Activated CD8-positive, alpha-beta memory T cell treated with anti-CD3 and anti-CD28 coated beads, Interleukin-2, amount 10 ng/mL, durations not matched to agents 7 days and 5 days (primary cell): ENCODE measurements around the gene TMEFF1. TPM values are rescaled to one million over a fixed set of nuclear protein-coding genes. Genes with fewer than 3 reads are reported as not detected.
"Not testable (repeated sequence)": the region's sequence is repeated elsewhere in the genome, so short reads cannot be mapped to it uniquely, and the experiment has no call there.

Source experiments
- ATAC-seq: fragments of 150-1000 bp; cut with Tn5 transposase; one replicate; pipeline ENCODE4 v1.10.0; 2021; ENCODE audit warnings: moderate library complexity
- CTCF ChIA-PET: fragments of 350-600 bp; sonication (Branson Sonifier 250); formaldehyde crosslinking; loops from one replicate; lab custom pipeline; 2021; ENCODE audit warnings: antibody characterized with exemption; lab: Charles Lee
- DNase-seq: peaks from one replicate; pipeline ENCODE4 v3.0.0-alpha.2; 2020
- H3K27ac Mint-ChIP-seq: one replicate; pipeline ENCODE4 v1.8.0; 2021; ENCODE audit warnings: mild to moderate bottlenecking, mixed read lengths
- H3K27me3 Mint-ChIP-seq: one replicate; pipeline ENCODE4 v1.8.0; 2021; ENCODE audit warnings: mixed read lengths
- H3K36me3 Mint-ChIP-seq: one replicate; pipeline ENCODE4 v1.8.0; 2021; ENCODE audit warnings: mild to moderate bottlenecking, mixed read lengths
- H3K4me1 Mint-ChIP-seq: one replicate; pipeline ENCODE4 v1.8.0; 2021; ENCODE audit warnings: mixed read lengths
- H3K4me3 Mint-ChIP-seq: one replicate; pipeline ENCODE4 v1.8.0; 2021; ENCODE audit warnings: mild to moderate bottlenecking, moderate library complexity, mixed read lengths
- H3K9me3 Mint-ChIP-seq: one replicate; pipeline ENCODE4 v1.8.0; 2022; ENCODE audit warnings: low read depth, mixed read lengths
- total RNA-seq, 2 experiments: library from RNA; stranded (reverse); gene quantifications; one replicate each; pipeline ENCODE4 v1.2.3, GENCODE V29; 2021

The TMEFF1 gene
- total RNA-seq, 2 experiments from 2014 or later: 0.49 TPM; not detected in 1

- DNase-seq (no peak), ATAC-seq (no peak)
- Mint-ChIP-seq H3K9me3 (no peaks in the 10 kb centered on the region), H3K4me1 (no peaks in the 10 kb centered on the region), H3K36me3 (no peaks in the 10 kb centered on the region), H3K27ac (no peak overlapping the region), H3K4me3 (no peak overlapping the region), H3K27me3 (peaks cover 4% of the 10 kb centered on the region)
- CTCF ChIA-PET: interaction anchor here (1.8 kb wide), 1 partner anchor 14 kb away, joined by 3 read pairs; no protein-coding TSS in a partner anchor
Observed at GRCh38 chr9:100486479-100487176, 13.7 kb downstream of the TMEFF1 start.

- DNase-seq: no peak
- CTCF ChIA-PET: no interaction called here
- no peak overlapping the region for H3K4me3 Mint-ChIP-seq
Observed at GRCh38 chr9:100488177-100488576, 15.2 kb downstream of the TMEFF1 start.

DNA sequence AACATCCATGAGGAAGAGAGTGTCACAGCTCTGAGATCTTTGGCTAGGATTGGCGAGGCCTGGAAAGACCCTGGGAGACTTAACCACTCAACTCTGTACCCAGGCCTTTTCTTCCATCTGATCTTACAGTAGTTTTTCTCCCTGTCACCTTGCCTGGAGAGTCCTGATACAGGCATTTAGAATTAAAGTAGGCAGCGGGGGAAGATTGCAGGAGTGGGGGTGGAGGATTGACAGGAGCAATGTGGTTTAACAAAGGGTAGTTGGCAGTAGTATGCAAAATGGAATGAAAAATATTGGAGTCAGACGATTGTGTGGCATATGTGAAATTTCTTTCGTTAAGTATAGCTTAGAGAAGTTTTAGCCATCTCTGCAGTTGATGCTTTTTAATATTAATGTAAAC lies 16.9 kb downstream of the TMEFF1 start:
- DNase-seq (no peak), ATAC-seq (no peak)
- Mint-ChIP-seq H3K4me3 (no peak overlapping the region), H3K27me3 (peaks cover 2% of the 10 kb centered on the region), H3K36me3 (no peaks in the 10 kb centered on the region), H3K27ac (no peak overlapping the region), H3K4me1 (no peaks in the 10 kb centered on the region), H3K9me3 (no peaks in the 10 kb centered on the region)
- CTCF ChIA-PET: no interaction called here

More at GRCh38 chr9:100488177-100488576, 15.2 kb downstream of the TMEFF1 start:
- Mint-ChIP-seq H3K27ac (no peak overlapping the region), H3K36me3 (no peaks in the 10 kb centered on the region), H3K27me3 (peaks cover 4% of the 10 kb centered on the region), H3K4me1 (no peaks in the 10 kb centered on the region), H3K9me3 (no peaks in the 10 kb centered on the region)
- ATAC-seq: no peak

- DNase-seq (no peak), ATAC-seq (no peak)
- no peaks in the 10 kb centered on the region for H3K27me3 Mint-ChIP-seq
- H3K4me3 Mint-ChIP-seq: no peak overlapping the region
- H3K36me3 Mint-ChIP-seq: no peaks in the 10 kb centered on the region
- no peaks in the 10 kb centered on the region for H3K4me1 Mint-ChIP-seq
- CTCF ChIA-PET: no interaction called here
- no peak overlapping the region for H3K27ac Mint-ChIP-seq
- H3K9me3 Mint-ChIP-seq: no peaks in the 10 kb centered on the region
Observed at GRCh38 chr9:100492952-100493351, 20.0 kb downstream of the TMEFF1 start.

DNA sequence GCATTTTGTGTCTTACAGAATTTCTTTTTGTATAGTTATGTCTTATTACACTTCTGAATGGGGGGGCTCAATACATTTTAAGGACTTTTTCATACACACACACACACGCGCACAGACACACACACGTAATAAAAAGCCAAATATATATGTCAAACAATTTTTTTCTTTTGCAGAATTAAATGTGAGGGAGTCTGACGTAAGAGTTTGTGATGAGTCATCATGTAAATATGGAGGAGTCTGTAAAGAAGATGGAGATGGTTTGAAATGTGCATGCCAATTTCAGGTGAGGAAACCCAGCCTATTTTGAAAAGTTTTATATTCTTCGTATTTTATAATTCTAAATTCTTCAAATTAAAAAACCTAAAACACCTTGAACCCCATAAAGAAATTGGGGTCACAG lies 25.6 kb downstream of the TMEFF1 start:
- Mint-ChIP-seq H3K36me3 (no peaks in the 10 kb centered on the region), H3K4me1 (no peaks in the 10 kb centered on the region), H3K27ac (no peak overlapping the region), H3K27me3 (no peaks in the 10 kb centered on the region), H3K9me3 (no peaks in the 10 kb centered on the region), H3K4me3 (no peak overlapping the region)
- ATAC-seq (no peak), DNase-seq (no peak)
- CTCF ChIA-PET: no interaction called here

DNA sequence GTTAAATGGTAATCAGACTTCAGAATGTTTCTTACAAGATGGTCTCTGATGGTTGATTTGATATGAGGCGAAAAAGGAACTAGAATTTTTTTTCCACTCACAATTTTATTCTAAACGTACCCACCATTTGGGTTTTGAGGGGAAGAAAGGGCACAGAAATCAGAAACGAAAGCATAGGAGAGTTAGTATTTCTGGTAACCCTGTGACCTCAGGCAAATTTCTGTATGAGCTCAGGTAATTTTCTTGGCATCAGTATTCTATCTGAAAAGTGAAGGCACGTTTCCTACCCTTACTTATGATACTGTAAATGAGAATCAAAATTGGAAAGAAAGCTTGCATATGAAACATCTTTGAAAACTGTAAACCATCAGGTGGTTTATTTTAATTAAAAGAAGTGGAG lies 26.5 kb downstream of the TMEFF1 start:
- no peaks in the 10 kb centered on the region for H3K27me3 Mint-ChIP-seq
- H3K27ac Mint-ChIP-seq: no peak overlapping the region
- H3K4me1 Mint-ChIP-seq: no peaks in the 10 kb centered on the region
- H3K36me3 Mint-ChIP-seq: no peaks in the 10 kb centered on the region
- no peak overlapping the region for H3K4me3 Mint-ChIP-seq
- no peaks in the 10 kb centered on the region for H3K9me3 Mint-ChIP-seq
- ATAC-seq: no peak
- no peak for DNase-seq
- CTCF ChIA-PET: no interaction called here

DNA sequence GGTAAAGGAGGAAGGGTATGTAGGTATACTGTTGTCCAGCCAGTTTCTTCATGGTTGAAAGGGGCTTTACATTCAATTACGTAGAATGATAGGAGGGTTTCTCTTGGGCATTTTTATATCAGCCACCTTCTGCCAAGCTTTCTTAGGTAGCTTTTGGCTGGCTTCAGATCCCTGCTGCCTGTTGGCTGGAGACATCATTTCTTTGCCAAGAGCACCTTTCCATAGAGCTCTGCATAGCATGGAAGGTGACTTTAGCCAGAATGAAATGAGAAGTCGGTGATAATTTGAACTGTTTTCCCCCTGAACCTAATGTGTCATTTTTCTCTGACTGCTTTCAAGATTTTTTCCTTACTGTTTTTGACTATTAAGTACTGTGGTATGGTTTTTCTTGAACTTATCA lies 26.9 kb downstream of the TMEFF1 start:
- Mint-ChIP-seq H3K9me3 (no peaks in the 10 kb centered on the region), H3K27me3 (no peaks in the 10 kb centered on the region), H3K36me3 (no peaks in the 10 kb centered on the region), H3K27ac (no peak overlapping the region), H3K4me3 (no peak overlapping the region), H3K4me1 (no peaks in the 10 kb centered on the region)
- CTCF ChIA-PET: no interaction called here
- no peak for DNase-seq
- ATAC-seq: no peak

DNA sequence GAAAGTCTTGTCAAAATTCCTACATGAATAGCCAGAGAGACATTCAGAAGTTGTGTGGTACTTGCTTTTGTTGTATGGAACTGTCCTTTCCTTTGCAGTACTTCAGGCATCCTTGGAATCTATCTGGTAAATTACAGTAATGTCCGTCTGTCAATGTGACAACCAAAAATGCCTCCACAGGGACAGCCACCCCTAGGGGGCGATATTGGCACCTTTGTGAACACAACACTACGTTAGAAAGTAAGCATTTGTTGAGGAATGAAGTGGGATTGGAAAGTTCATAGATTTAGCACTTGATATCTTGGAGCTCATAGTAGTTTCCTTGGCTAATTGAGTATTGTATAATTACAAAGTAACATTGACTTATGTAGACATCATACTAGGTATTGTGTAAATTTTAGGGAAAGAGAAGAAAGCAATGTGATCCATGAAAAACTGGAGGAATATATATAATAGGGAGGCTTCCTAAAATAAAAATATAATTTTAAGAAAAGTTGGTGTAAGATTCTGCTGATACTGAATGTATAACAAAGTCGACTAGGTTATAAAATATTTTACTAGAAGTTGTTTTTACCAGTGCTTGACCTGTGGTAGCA lies 32.7 kb downstream of the TMEFF1 start:
- no peak overlapping the region for H3K4me3 Mint-ChIP-seq
- ATAC-seq (no peak), DNase-seq (peak; percentile 75)
- no peaks in the 10 kb centered on the region for H3K9me3 Mint-ChIP-seq
- no peaks in the 10 kb centered on the region for H3K4me1 Mint-ChIP-seq
- peaks cover 4% of the 10 kb centered on the region for H3K27me3 Mint-ChIP-seq
- H3K36me3 Mint-ChIP-seq: peaks cover 2% of the 10 kb centered on the region
- H3K27ac Mint-ChIP-seq: no peak overlapping the region
- CTCF ChIA-PET: interaction anchor here (1.2 to 1.6 kb wide), 2 partner anchors 9 to 12 kb away, joined by 4 to 7 read pairs; no protein-coding TSS in a partner anchor

DNA sequence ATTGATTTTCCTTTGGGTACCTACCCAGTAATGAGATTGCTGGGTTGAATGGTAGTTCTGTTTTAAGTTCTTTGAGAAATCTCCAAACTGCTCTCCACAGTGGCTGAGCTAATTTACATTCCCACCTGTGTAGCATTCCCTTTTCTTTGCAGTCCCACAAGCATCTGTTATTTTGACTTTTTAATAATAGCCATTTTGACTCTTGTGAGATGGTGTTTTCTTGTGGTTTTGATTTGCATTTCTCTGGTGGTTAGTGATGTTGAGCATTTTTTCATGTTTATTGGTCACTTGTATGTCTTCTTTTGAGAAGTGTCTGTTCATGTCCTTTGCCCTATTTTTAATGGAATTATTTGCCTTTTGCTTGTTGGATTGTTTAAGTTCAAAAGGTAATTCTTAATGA lies 34.4 kb downstream of the TMEFF1 start:
- H3K27ac Mint-ChIP-seq, H3K27me3 Mint-ChIP-seq, ATAC-seq, H3K36me3 Mint-ChIP-seq, H3K4me1 Mint-ChIP-seq, CTCF ChIA-PET, DNase-seq, H3K9me3 Mint-ChIP-seq, H3K4me3 Mint-ChIP-seq: not testable (repeated sequence)

GRCh38 chr9:100511205-100511604 lies 38.3 kb downstream of the TMEFF1 start:
- ATAC-seq: no peak
- CTCF ChIA-PET: no interaction called here
- DNase-seq: no peak
- H3K27me3 Mint-ChIP-seq: peaks cover 4% of the 10 kb centered on the region
- H3K4me1 Mint-ChIP-seq: peaks cover under 1% of the 10 kb centered on the region
- no peak overlapping the region for H3K27ac Mint-ChIP-seq
- H3K36me3 Mint-ChIP-seq: peaks cover 4% of the 10 kb centered on the region
- H3K9me3 Mint-ChIP-seq: no peaks in the 10 kb centered on the region
- no peak overlapping the region for H3K4me3 Mint-ChIP-seq

GRCh38 chr9:100515578-100516494 lies 42.9 kb downstream of the TMEFF1 start:
- peaks cover 8% of the 10 kb centered on the region for H3K4me1 Mint-ChIP-seq
- H3K27ac Mint-ChIP-seq: no peak overlapping the region
- no peaks in the 10 kb centered on the region for H3K27me3 Mint-ChIP-seq
- no peak for DNase-seq
- no peak overlapping the region for H3K4me3 Mint-ChIP-seq
- H3K36me3 Mint-ChIP-seq: peaks cover 2% of the 10 kb centered on the region
- ATAC-seq: no peak
- CTCF ChIA-PET: no interaction called here
- H3K9me3 Mint-ChIP-seq: no peaks in the 10 kb centered on the region

GRCh38 chr9:100521282-100521681 lies 48.3 kb downstream of the TMEFF1 start:
- Mint-ChIP-seq H3K9me3 (peaks cover 3% of the 10 kb centered on the region), H3K36me3 (peaks cover 7% of the 10 kb centered on the region), H3K4me1 (peaks cover 23% of the 10 kb centered on the region), H3K27me3 (no peaks in the 10 kb centered on the region), H3K4me3 (no peak overlapping the region), H3K27ac (peak overlapping the region; percentile 44)
- DNase-seq (no peak), ATAC-seq (peak; percentile 45)
- CTCF ChIA-PET: no interaction called here

DNA sequence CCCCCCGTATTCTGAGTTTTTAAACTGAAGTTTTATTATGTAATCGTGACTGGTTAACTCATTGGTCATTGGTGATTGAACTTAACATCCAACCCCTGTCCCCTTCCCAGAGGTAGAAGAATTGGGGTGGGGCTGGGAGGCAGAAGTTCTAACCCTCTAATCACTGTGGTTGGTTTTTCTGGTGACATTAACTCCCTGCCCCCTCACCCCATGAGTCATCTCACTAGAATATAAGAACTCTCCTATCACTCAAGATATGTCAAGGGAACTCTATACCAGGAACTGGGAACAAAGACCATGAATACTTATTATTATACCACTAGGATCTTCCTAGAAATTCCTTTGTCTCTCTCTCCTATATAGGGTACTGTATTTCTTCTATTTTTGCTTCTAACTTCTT lies 52.6 kb downstream of the TMEFF1 start:
- DNase-seq: no peak
- no peak overlapping the region for H3K4me3 Mint-ChIP-seq
- peaks cover 6% of the 10 kb centered on the region for H3K9me3 Mint-ChIP-seq
- ATAC-seq: no peak
- peaks cover 18% of the 10 kb centered on the region for H3K4me1 Mint-ChIP-seq
- peaks cover 9% of the 10 kb centered on the region for H3K36me3 Mint-ChIP-seq
- no peak overlapping the region for H3K27ac Mint-ChIP-seq
- CTCF ChIA-PET: no interaction called here
- no peaks in the 10 kb centered on the region for H3K27me3 Mint-ChIP-seq
